ENCODE results near the gene CADM1.

- TF ChIP-seq CTCF (IDR thresholded peaks at IDR 0.05) (no peak), POLR2AphosphoS5 (IDR thresholded peaks at IDR 0.05) (no peak)
Measured at GRCh38 chr11:115489466-115489865, 14.7 kb downstream of the CADM1 start.

Data from prostate gland (tissue), 2 donors.